Skeletal muscle tissue (tissue), 4 donors: ENCODE data around the gene CDH4. TPM values are rescaled to one million over a fixed set of nuclear protein-coding genes. Genes with fewer than 3 reads are reported as not detected.

Source experiments
- H3K27ac ChIP-seq: one replicate; pipeline ENCODE4 v1.7.0; 2013; ENCODE audit warnings: mild to moderate bottlenecking, low read depth, low read length, inconsistent platforms
- H3K27me3 ChIP-seq, 3 donors: one replicate each; pipeline ENCODE4 v1.7.0; 2013; ENCODE audit warnings: low read length in 3 of 3; ENCODE audit not compliant: control insufficient read depth in 3 of 3, insufficient read depth in 3 of 3
- H3K36me3 ChIP-seq, 3 donors: one replicate each; pipeline ENCODE4 v1.7.0; 2013; ENCODE audit warnings: low read length in 3 of 3; ENCODE audit not compliant: control insufficient read depth in 3 of 3, insufficient read depth in 3 of 3
- H3K4me1 ChIP-seq, 3 donors: one replicate each; pipeline ENCODE4 v1.7.0; 2013; ENCODE audit warnings: low read length in 3 of 3, mild to moderate bottlenecking in 3 of 3; ENCODE audit not compliant: control insufficient read depth in 3 of 3, insufficient read depth in 3 of 3
- H3K4me3 ChIP-seq, 3 donors: one replicate each; pipeline ENCODE4 v1.7.0; 2013; ENCODE audit warnings: low read length in 3 of 3
- H3K9ac ChIP-seq, 3 donors: one replicate each; pipeline ENCODE4 v1.7.0; 2013; ENCODE audit warnings: low read length in 3 of 3, mild to moderate bottlenecking in 3 of 3, moderate library complexity in 2 of 3, low read depth in 1 of 3
- H3K9me3 ChIP-seq, 3 donors: one replicate each; pipeline ENCODE4 v1.7.0; 2013; ENCODE audit warnings: low read length in 3 of 3; ENCODE audit not compliant: control insufficient read depth in 3 of 3
- total RNA-seq: library from RNA; depleted of rRNA; stranded (reverse); fragments of >200 nt; gene quantifications from one replicate; pipeline ENCODE4 v1.2.3, GENCODE V29; 2014
- donor health status: Osteomylitis.

Gene CDH4
- total RNA-seq, 1 donor from 2014 or later: 0.52 TPM

DNA sequence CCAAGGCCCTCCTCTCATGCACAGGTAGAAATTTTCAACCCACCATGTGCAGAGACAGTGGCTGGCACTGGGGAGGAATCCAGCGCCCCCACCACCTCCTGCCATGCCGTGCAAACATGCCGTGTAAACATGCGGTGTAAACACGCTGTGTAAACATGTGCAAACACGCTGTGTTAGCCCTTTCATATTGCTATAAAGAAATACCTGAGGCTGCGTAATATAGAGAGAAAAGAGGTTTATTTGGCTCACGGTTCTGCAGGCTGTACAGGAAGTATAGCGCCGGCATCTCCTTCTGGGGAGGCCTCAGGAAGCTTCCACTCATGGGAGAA lies 595.3 kb downstream of the CDH4 start:
- Histone ChIP-seq H3K4me1 (no peaks in the 10 kb centered on the region), H3K27me3 (peaks cover 4 to 29% (median 4%) of the 10 kb centered on the region in 3 donors), H3K4me3 (no peak overlapping the region), H3K9me3 (peaks cover 0 to 6% (median 0%) of the 10 kb centered on the region in 3 donors), H3K9ac (no peak overlapping the region), H3K27ac (no peak overlapping the region), H3K36me3 (no peaks in the 10 kb centered on the region)

DNA sequence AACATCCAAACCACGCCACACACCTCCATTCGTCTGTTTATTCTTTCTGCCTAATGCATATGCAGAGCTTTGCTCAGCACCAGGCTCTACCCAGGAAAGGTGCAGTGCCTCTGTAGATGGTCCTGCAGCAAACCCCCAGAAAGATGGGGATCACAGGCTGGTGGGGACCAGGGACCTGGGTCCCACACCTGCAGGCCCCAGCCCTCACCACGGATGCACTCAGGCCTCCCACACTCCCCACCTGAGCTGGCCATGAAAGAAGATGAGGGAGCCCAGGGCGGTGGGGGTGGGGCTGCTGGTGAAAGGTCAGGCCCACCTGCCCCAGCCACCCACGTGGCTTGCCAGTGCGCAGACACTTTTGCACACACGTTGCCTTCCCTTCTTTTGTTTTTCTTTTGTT lies 595.9 kb downstream of the CDH4 start:
- Histone ChIP-seq H3K4me1 (no peaks in the 10 kb centered on the region), H3K9ac (no peak overlapping the region), H3K9me3 (peaks cover 0 to 6% (median 0%) of the 10 kb centered on the region in 3 donors), H3K4me3 (no peak overlapping the region), H3K36me3 (no peaks in the 10 kb centered on the region), H3K27ac (no peak overlapping the region), H3K27me3 (peaks cover 4 to 29% (median 4%) of the 10 kb centered on the region in 3 donors)

DNA sequence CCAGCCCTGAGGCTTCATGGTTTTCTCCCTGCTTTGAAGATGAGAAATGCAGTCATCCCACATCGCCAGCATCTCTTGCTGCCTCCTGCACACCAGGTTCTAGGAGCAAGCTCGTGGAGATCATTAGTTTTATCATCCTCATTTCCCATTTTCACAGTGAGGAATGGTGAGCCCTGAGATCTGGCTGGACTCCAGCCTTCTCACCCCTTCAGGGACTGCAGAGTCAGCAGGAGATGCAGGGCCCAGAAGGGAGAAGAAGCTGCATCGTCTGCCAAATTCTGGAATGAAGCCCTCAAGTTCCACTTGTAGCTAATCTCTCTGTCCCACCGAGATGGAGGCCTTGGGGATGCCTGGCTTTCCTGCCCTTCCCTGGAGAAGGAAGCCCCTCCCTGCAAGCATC lies 596.8 kb downstream of the CDH4 start:
- H3K27ac ChIP-seq: no peak overlapping the region

DNA sequence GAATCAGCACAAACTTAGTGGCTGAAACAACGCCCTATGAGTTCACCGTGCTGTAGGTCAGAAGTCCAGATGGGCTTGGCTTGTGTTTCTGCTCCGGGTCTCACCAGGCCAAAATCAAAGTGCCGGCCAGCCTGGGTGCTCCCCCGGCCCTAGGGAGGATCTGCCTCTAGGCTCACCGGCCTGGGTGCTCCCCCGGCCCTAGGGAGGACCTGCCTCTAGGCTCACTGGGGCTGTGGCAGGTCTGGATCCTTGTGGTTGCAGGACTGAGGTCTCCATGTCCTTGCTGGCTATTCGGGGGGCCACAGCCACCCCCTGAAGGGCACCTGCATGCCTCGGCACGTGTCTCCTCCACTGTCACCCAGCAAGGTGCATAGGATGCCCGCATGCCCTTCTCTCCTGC lies 597.3 kb downstream of the CDH4 start:
- Histone ChIP-seq H3K27me3 (peaks cover 4 to 28% (median 4%) of the 10 kb centered on the region in 3 donors), H3K4me3 (no peak overlapping the region), H3K9me3 (peaks cover 0 to 6% (median 0%) of the 10 kb centered on the region in 3 donors), H3K4me1 (no peaks in the 10 kb centered on the region), H3K36me3 (no peaks in the 10 kb centered on the region), H3K27ac (no peak overlapping the region), H3K9ac (no peak overlapping the region)

More for the DNA sequence above, 596.8 kb downstream of the CDH4 start:
- H3K4me1 ChIP-seq: no peaks in the 10 kb centered on the region
- H3K9ac ChIP-seq: no peak overlapping the region
- H3K36me3 ChIP-seq: no peaks in the 10 kb centered on the region
- peaks cover 0 to 6% (median 0%) of the 10 kb centered on the region in 3 donors for H3K9me3 ChIP-seq
- no peak overlapping the region for H3K4me3 ChIP-seq
- H3K27me3 ChIP-seq: peaks cover 4 to 29% (median 4%) of the 10 kb centered on the region in 3 donors

DNA sequence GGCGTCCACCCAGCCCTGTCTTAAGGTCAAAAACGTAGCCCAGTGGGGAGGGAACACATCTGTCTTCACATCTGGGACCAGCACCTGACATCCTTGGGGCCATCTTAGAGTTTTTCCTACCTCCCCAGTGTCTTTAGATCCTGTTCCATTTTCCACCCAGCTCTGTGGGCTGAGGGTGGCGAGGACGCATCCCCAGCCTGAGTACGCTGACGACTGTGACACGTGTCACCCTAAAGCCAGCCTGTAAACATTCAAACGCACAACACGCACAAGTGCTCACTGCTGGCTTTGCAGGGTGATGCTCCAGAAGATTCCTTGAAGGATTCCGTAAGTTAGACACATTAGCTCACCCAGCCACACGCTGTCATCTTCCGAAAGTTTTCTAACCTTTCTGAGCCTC lies 597.8 kb downstream of the CDH4 start:
- peaks cover 0 to 6% (median 0%) of the 10 kb centered on the region in 3 donors for H3K9me3 ChIP-seq
- no peak overlapping the region for H3K9ac ChIP-seq
- H3K4me1 ChIP-seq: no peaks in the 10 kb centered on the region
- H3K4me3 ChIP-seq: no peak overlapping the region
- H3K36me3 ChIP-seq: no peaks in the 10 kb centered on the region
- peaks cover 4 to 24% (median 4%) of the 10 kb centered on the region in 3 donors for H3K27me3 ChIP-seq
- H3K27ac ChIP-seq: no peak overlapping the region

DNA sequence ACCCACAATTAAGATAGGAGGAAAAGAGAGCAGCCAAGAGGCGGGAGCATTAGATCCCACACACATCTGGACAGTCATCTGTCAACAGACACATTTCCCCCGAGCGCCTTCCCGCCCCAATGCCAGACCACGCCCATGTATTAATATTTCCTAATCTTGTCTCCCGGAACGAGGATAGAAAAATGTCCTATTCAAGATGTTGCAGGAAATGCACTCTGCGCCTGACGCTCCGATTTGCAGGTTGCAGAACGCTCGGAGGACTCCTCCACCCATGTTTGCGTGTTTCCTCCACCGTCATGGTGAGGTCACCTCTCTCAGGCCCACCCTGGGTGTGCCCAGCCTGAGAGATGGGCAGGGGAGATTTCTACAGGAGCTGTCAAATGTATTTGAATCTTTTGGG lies 598.4 kb downstream of the CDH4 start:
- H3K4me1 ChIP-seq: no peaks in the 10 kb centered on the region
- H3K4me3 ChIP-seq: no peak overlapping the region
- H3K9me3 ChIP-seq: peaks cover 0 to 6% (median 0%) of the 10 kb centered on the region in 3 donors
- no peak overlapping the region for H3K9ac ChIP-seq
- peaks cover 4 to 19% (median 4%) of the 10 kb centered on the region in 3 donors for H3K27me3 ChIP-seq
- H3K27ac ChIP-seq: no peak overlapping the region
- H3K36me3 ChIP-seq: no peaks in the 10 kb centered on the region

DNA sequence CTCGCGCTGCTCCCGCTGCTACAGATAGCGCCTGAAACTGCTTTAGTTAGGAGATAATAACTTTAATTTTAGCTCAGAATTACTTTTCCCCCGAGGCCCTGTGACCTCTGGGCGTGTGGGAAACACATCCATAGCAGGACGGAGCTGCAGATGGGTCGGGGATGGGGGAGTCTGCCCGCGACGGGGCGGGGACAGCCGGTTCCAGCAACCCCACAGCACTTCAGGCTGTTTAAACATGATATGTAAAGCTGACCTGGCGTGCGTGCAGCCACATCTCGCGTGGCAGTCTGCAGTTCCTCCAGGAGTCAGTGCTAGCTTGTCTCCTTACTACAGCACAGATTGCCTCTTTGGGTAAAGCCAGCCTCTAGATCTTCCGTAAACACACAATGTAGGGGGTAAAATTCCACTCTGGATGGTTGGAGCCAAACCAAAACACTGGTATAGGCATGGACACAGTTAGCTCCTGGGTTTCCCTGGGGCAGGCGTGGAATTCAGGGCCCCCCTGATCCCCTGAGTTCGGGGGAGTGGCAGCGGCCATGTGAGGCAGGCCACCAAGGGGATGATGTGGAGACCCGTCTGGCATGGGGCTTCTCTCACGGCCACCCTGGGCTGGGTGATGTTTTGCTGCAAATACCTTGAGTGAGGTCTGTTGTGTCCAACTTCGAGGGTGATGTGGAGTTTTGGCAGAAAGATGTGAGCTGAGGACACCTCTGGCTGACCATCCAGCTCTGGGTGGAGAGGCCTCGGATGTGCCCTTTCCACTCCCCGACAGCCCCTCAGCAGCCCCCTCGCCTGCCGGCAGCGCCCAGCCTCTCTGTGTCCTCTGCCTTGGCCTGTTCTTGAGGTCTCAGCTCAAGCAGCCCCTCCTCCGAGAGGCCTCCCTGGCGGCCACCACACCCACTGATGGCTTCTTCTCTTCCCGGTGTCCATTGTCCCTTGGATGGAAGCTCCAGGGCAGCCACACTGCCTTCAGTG lies 599.2 kb downstream of the CDH4 start:
- Histone ChIP-seq H3K9me3 (peaks cover 0 to 6% (median 0%) of the 10 kb centered on the region in 3 donors), H3K27ac (no peak overlapping the region), H3K4me3 (no peak overlapping the region), H3K27me3 (peaks cover 4 to 16% (median 4%) of the 10 kb centered on the region in 3 donors), H3K9ac (no peak overlapping the region), H3K4me1 (no peaks in the 10 kb centered on the region), H3K36me3 (no peaks in the 10 kb centered on the region)

DNA sequence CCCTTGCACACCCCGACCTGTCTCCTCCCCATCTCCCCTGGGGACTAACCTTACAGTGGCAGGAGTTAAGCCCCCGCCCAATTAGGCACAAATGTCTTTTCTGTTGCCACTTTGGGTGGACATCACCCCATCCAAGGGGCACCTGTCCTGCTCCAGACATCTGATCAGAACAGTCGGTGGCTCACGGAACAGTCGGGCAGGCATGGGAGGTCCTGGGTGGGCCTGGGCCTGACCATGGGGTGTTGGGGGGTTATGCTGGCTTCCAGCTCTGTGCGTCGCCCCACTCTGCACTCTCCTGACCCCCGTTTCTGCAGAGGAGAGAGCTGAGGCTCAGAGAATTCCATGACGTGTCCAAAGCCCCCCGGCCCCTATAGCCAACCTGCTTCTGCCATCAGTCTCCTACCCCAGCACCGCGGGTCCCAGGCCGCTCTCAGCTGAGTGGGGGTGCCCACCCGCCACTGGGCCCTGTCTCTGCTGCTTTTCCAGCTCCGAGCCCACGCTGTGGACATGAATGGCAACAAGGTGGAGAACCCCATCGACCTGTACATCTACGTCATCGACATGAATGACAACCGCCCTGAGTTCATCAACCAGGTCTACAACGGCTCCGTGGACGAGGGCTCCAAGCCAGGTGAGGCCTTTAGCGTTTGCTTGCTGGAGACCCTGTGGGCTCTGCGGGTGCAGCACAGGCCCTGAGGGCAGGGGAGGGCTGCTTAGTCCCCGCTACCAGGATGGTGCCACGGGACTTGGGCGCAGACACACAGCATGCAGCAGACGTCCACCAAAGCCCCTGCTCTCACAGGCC lies 600.4 kb downstream of the CDH4 start:
- Histone ChIP-seq H3K9me3 (peaks cover 0 to 6% (median 0%) of the 10 kb centered on the region in 3 donors), H3K4me3 (no peak overlapping the region), H3K27ac (no peak overlapping the region), H3K36me3 (no peaks in the 10 kb centered on the region), H3K4me1 (no peaks in the 10 kb centered on the region), H3K27me3 (peaks cover 4 to 16% (median 4%) of the 10 kb centered on the region in 3 donors), H3K9ac (no peak overlapping the region)

DNA sequence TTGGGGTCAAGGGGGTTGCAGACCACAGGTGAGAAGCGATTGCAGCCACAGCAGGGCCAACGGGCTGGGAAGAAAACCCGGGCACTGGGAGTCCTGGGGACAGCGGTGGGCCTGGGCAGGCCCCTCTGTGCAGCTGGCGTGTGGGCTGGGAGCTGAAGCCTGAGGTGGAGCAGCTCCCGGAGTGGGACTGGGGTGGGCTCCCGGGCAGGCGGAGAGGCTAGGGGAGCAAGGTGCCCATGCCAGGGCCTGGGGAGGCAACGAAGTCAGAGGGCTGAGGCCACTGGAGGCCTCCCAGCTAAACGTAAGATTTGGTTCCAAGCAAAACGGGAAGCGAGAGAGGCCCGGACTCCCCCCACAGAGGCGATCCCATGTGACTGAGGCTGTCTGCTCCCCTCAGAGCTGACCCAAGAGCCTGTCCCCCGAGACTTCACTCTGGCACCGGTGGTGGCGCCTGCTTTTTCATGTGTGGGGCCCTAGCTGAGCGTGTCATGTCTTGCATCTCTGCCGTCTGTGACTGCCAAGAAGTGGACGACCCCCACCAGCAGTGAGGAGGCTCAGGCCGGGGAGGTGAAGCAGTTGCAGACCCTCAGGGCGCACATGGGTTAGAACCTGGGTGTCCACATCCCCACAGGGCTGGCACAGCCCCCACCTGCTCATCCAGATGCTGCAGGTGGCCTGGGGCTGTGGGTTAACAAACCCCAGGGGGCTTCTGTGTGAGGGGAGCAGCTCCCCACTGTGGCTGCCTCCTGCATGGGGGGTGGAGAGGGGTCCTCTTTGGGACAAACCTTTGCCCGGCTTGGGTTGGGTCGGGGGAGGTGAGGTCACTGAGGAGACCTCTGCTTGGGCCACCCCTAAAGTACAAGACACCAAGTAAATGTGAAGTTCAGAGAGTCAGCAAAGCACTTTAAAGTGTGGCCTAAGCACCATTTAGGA lies 601.3 kb downstream of the CDH4 start:
- H3K9ac ChIP-seq: no peak overlapping the region
- peaks cover 0 to 4% (median 0%) of the 10 kb centered on the region in 3 donors for H3K9me3 ChIP-seq
- H3K4me1 ChIP-seq: no peaks in the 10 kb centered on the region
- no peak overlapping the region for H3K4me3 ChIP-seq
- H3K27me3 ChIP-seq: peaks cover 4 to 19% (median 4%) of the 10 kb centered on the region in 3 donors
- H3K36me3 ChIP-seq: no peaks in the 10 kb centered on the region
- H3K27ac ChIP-seq: no peak overlapping the region
